ENCODE data around the gene NGDN. TPM values are rescaled to one million over a fixed set of nuclear protein-coding genes. Genes with fewer than 3 reads are reported as not detected.

NGDN gene, protein sequence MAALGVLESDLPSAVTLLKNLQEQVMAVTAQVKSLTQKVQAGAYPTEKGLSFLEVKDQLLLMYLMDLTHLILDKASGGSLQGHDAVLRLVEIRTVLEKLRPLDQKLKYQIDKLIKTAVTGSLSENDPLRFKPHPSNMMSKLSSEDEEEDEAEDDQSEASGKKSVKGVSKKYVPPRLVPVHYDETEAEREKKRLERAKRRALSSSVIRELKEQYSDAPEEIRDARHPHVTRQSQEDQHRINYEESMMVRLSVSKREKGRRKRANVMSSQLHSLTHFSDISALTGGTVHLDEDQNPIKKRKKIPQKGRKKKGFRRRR
- total RNA-seq: 10 to 100 TPM; 20.5 to 43.4 (median 35.1) TPM

DNA sequence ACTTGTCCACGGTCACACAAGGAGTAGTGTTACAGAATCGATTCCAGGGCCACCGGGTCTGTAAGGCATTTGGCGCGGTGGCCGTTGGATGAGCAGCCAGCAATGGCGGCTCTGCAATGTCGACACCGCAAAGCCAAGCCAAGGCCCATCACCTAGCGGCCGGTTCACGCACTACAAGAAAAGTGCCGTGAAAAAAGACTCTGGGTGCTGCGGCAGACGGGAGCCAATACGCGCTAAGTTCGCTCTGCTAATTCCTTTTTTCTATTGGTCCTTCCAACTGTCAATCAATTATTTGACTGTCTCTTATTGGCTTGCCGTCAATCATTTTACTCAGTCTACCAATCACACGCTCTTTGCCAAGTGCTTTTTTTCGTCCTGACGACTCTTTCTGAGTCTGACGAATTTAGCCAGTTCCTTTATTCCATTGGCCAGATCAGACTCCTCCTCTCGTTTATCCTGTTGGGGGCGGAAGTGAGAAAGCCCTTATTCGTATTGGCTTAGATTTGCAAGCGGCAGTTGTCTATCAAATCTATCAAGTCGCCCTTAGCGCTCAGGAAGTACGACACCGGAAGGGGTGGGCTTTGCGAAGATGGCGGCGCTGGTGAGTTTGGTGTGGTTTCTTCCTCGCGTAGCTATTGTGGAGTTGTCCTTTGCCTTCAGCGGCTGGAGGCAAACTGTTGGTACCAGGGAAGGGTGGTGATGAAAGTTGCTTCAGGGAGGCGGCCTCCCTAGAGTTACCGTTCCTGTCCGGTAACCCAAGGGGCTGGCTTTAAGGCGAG is at the start of gene NGDN:
Gene NGDN, plus strand, starts transcription at position 577 of the 779 bp plus-strand sequence. Its CDS starts 13 bp downstream, at position 590.
- TF ChIP-seq, protein P1, sequence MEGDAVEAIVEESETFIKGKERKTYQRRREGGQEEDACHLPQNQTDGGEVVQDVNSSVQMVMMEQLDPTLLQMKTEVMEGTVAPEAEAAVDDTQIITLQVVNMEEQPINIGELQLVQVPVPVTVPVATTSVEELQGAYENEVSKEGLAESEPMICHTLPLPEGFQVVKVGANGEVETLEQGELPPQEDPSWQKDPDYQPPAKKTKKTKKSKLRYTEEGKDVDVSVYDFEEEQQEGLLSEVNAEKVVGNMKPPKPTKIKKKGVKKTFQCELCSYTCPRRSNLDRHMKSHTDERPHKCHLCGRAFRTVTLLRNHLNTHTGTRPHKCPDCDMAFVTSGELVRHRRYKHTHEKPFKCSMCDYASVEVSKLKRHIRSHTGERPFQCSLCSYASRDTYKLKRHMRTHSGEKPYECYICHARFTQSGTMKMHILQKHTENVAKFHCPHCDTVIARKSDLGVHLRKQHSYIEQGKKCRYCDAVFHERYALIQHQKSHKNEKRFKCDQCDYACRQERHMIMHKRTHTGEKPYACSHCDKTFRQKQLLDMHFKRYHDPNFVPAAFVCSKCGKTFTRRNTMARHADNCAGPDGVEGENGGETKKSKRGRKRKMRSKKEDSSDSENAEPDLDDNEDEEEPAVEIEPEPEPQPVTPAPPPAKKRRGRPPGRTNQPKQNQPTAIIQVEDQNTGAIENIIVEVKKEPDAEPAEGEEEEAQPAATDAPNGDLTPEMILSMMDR (IDR thresholded peaks at IDR 0.05; ENCODE audit: low read depth): no peak

DNA sequence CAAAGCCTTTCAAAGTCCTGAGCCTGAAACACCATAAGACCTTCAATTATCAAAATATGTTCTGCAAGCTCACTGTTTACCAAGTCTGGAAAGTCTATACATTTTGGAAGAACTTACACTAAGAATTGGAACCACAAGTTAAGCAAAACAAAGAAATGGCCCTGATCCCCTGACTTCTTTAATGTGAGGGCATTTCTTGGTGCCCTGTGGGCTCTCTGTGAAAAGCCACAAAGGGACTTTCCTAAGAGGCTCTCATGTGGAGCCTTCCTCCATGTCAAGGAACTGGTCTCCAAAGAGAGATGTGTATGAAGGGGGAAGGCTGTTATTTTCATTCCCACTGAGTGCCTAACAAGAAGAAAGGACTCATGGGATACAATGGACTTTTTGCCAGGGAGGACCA is 47.9 kb upstream of the NGDN start:
- TF ChIP-seq, protein P1 (IDR thresholded peaks at IDR 0.05; ENCODE audit: low read depth): no peak

DNA sequence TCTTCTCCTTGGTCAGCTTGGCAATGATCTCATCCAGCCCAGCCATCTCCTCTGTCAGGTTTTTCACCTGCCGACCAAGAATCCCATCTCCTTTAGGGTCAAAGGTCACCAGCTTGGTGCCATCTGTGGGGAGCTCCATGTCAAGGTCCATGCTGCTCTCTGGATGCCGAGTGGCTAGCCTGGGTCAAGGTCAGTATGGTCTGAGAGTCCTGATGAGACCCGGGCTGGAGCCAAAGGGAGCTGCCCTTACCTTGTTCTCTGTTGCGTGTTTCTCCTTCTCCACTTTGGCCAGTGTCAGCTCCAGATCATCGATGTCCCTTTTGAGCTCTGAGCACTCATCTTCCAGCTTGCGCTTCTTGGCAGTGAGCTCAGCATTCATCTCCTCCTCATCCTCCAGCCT is 45.8 kb upstream of the NGDN start:
- TF ChIP-seq, protein P1 (IDR thresholded peaks at IDR 0.05; ENCODE audit: low read depth): no peak

DNA sequence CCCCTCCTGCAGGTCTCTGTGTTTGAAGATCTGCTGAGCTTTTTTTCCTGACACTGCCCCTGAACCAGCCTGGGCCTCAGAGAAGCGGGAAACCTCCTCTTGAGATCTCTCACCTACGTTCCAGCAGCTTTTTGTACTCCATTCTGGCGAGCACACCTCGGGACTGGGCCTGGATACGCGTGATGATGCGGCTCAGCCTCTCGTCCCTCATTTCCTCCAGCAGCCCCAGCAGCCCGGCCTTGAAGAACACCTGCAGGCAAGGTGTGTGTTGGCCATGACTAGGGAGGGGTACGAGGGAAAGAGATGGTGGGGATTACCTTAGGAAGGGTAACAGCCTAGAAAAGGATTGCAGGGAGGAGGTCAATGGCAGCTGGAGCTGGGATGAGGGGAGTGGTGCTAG is 44.3 kb upstream of the NGDN start:
- TF ChIP-seq, protein P1 (IDR thresholded peaks at IDR 0.05; ENCODE audit: low read depth): no peak

DNA sequence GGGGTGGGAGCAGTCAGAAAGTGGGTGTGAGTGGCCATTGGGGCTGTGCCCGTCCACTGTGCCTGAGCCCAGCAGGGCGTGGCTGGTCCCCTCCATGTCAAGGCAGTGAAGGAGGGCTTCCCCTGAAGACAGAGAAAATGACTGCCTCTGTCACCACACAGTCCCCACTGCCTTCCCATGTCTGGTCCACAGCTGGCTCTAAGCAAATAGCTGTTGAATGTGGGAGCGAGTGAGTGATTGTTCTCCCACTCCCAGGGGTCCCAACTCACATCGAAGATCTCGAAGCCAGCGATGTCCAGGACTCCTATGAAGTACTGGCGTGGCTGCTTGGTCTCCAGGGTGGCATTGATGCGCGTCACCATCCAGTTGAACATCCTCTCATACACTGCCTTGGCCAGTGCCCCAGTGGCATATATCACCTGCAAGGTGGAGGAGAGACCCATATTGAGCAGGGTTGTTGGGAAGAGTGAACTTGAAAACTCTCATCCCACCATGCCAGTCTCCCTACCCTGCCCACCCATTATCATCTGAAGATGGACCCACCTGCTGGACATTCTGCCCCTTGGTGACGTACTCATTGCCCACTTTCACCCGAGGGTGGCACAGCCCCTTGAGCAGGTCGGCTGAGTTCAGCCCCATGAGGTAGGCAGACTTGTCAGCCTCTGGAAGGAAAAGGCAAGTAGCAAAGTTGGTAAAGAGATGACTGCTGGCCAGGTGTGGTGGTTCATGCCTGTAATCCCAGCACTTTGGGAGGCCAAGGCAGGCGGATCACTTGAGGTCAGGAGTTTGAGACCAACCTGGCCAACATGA is 40.6 kb upstream of the NGDN start:
- TF ChIP-seq, protein P1 (IDR thresholded peaks at IDR 0.05; ENCODE audit: low read depth): no peak

DNA sequence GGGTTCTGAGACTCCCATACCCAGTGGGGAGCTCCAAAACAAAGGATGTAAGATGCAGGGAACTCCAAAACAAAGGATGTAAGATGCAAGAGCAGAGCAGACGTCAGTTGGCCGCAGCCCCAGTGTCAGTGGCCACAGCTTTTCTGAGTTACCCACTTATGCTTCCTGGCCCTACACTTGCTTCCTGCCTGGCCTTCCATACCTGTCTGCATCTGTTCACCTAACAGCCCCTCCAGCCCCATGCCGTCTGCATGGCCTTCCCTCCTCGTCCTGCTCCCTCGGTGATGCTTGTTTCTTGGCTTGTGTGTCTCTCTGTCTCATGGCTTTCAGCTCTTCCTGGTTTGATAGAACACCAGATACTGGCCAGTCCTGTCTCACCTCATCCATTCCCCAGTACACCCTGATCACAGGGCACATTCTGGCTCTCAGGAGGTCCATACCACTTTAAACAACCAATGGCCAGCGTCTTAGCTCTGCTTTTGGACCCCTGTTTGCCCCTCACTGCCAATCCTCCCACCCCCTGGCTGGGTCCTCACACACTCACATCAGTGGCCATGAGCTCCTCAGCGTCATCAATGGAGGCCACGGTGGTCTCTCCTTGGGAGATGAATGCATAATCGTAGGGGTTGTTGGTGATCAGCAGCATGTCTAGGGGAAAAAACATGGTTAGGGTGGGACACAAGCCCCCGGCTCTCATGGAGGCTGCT is 39.3 kb upstream of the NGDN start:
- TF ChIP-seq, protein P1 (IDR thresholded peaks at IDR 0.05; ENCODE audit: low read depth): no peak

Measured in subcutaneous adipose tissue (tissue), 4 donors.